Gastroesophageal sphincter (tissue), 3 donors: Measurements from ENCODE around the gene EXOC6B.

Source experiments
- CTCF ChIP-seq, 4 experiments: fragments of 200-600 bp in 2 of 4; fragments of 450-650 bp in 2 of 4; sonication (generic) in 1 of 4; IDR thresholded peaks; one replicate each; pipeline ENCODE4 v1.5.1; 2017 to 2019; ENCODE audit warnings: antibody characterized with exemption in 4 of 4, mild to moderate bottlenecking in 2 of 4, moderate library complexity in 2 of 4
- POLR2A ChIP-seq, 2 donors: fragments of 450-650 bp; IDR thresholded peaks; one replicate each; pipeline ENCODE4 v1.6.1; 2017; ENCODE audit warnings: antibody characterized with exemption in 2 of 2, mild to moderate bottlenecking in 2 of 2, moderate library complexity in 1 of 2

DNA sequence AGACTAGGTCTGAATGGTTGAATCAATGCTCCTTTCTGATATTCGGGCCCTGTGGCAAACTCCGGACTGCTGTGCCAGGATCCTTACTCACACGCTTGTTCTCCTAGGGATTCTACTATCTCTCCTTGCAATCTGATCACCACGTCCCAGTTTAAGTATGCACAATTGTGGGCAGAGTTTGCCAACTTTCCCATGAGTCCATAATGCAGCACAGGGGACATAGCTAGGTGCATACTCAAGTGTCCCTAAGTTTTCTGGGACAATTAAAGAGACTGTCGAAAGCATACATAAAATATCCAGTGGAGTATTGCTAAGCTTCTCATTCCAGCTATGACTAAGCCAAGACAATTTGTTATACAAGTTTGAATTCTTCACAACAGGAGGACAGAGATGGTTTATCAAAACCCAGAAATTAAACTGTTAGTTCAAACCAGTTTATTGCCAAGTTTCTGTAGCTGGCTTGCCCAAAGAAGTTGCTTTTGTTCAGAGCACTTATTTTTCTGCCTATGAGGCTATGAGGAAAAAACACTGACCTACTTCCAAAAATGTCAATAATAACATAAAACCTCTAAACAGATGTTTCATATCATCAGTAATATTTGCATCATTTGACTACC is 136.1 kb downstream of the EXOC6B start:
- TF ChIP-seq CTCF (IDR thresholded peaks at IDR 0.05) (no peak), POLR2A (IDR thresholded peaks at IDR 0.05) (no peak)
